T-helper 1 cell treated with Interleukin-12 subunit alpha and Interleukin-12 subunit beta and Interleukin-4 antibody, amounts not matched to agents 30 μg/mL and 1 μg/mL, for 36 hours (primary cell): ENCODE measurements around the gene LIPJ.

Experiments
- H3K27ac Mint-ChIP-seq: one replicate; pipeline ENCODE4 v1.8.0; 2021; ENCODE audit warnings: mild to moderate bottlenecking, mixed read lengths
- H3K27me3 Mint-ChIP-seq: one replicate; pipeline ENCODE4 v1.8.0; 2021; ENCODE audit warnings: low read depth, mixed read lengths
- H3K36me3 Mint-ChIP-seq: one replicate; pipeline ENCODE4 v1.8.0; 2021; ENCODE audit warnings: low read depth, mixed read lengths
- H3K4me1 Mint-ChIP-seq: one replicate; pipeline ENCODE4 v1.8.0; 2021; ENCODE audit warnings: low read depth, mixed read lengths
- H3K4me3 Mint-ChIP-seq: one replicate; pipeline ENCODE4 v1.8.0; 2021; ENCODE audit warnings: mild to moderate bottlenecking, moderate library complexity, mixed read lengths
- H3K9me3 Mint-ChIP-seq: one replicate; pipeline ENCODE4 v1.8.0; 2021; ENCODE audit warnings: mixed read lengths

The LIPJ gene

GRCh38 chr10:88620441-88620840, 33.9 kb downstream of the LIPJ start:
- Mint-ChIP-seq H3K27me3 (peaks cover 9% of the 10 kb centered on the region), H3K36me3 (no peaks in the 10 kb centered on the region), H3K27ac (no peak overlapping the region), H3K4me3 (no peak overlapping the region), H3K4me1 (no peaks in the 10 kb centered on the region), H3K9me3 (no peaks in the 10 kb centered on the region)

DNA sequence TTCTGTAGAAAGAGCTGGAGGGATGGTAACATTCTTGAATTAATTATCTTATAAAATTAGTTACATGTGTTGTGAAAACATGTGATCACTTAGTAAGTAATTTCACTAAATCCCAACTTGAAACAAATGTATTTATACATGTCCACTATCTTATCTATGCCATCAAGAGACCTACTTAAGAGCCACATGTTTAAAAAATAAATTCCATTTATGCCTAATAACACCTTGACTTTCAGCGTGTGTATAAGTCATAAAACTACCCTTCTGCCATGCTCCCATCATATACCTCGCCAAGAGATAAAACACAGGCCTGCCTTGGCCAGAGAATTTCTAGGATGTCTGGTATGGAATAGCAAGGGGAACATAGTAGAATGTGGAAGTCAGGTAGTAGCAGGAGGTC, 37.3 kb downstream of the LIPJ start:
- no peaks in the 10 kb centered on the region for H3K9me3 Mint-ChIP-seq
- H3K4me3 Mint-ChIP-seq: no peak overlapping the region
- no peaks in the 10 kb centered on the region for H3K4me1 Mint-ChIP-seq
- no peaks in the 10 kb centered on the region for H3K36me3 Mint-ChIP-seq
- no peak overlapping the region for H3K27ac Mint-ChIP-seq
- H3K27me3 Mint-ChIP-seq: peaks cover 18% of the 10 kb centered on the region

- Mint-ChIP-seq H3K27ac (no peak overlapping the region), H3K4me1 (no peaks in the 10 kb centered on the region), H3K36me3 (no peaks in the 10 kb centered on the region), H3K27me3 (peaks cover 17% of the 10 kb centered on the region), H3K9me3 (no peaks in the 10 kb centered on the region), H3K4me3 (no peak overlapping the region)
Measured at GRCh38 chr10:88624840-88625239, 38.3 kb downstream of the LIPJ start.

GRCh38 chr10:88640186-88640585, 53.6 kb downstream of the LIPJ start:
- H3K27ac Mint-ChIP-seq: no peak overlapping the region
- no peak overlapping the region for H3K4me3 Mint-ChIP-seq
- H3K27me3 Mint-ChIP-seq: peaks cover 28% of the 10 kb centered on the region
- no peaks in the 10 kb centered on the region for H3K9me3 Mint-ChIP-seq
- H3K36me3 Mint-ChIP-seq: no peaks in the 10 kb centered on the region
- H3K4me1 Mint-ChIP-seq: no peaks in the 10 kb centered on the region

- no peak overlapping the region for H3K27ac Mint-ChIP-seq
- H3K4me3 Mint-ChIP-seq: no peak overlapping the region
- H3K36me3 Mint-ChIP-seq: no peaks in the 10 kb centered on the region
- H3K27me3 Mint-ChIP-seq: peaks cover 23% of the 10 kb centered on the region
- H3K4me1 Mint-ChIP-seq: no peaks in the 10 kb centered on the region
- H3K9me3 Mint-ChIP-seq: no peaks in the 10 kb centered on the region
Measured at GRCh38 chr10:88642209-88642608, 55.6 kb downstream of the LIPJ start.

DNA sequence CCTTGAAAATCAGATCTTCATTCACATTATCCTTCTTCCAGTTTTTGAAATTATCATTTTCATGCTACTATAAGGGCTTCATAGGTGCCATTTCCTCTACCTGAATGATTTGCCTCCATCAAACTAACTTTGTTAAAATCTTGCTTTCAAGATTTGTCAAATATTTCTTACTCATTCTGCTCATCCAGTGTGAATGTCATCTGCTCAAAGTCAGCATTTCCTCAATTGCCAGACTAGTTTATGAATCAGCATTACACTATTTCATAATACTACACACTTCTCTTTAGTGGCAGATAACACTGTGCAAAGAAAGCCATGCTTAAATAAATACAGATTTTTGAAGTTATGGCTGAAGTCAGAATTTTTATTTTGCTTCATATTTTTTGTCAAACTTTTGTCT, 56.4 kb downstream of the LIPJ start:
- Mint-ChIP-seq H3K4me3 (no peak overlapping the region), H3K4me1 (no peaks in the 10 kb centered on the region), H3K27ac (no peak overlapping the region), H3K36me3 (no peaks in the 10 kb centered on the region), H3K9me3 (no peaks in the 10 kb centered on the region), H3K27me3 (peaks cover 24% of the 10 kb centered on the region)

GRCh38 chr10:88647061-88647615, 60.6 kb downstream of the LIPJ start:
- Mint-ChIP-seq H3K4me3 (no peak overlapping the region), H3K27ac (no peak overlapping the region), H3K36me3 (no peaks in the 10 kb centered on the region), H3K27me3 (peaks cover 35% of the 10 kb centered on the region), H3K9me3 (no peaks in the 10 kb centered on the region), H3K4me1 (no peaks in the 10 kb centered on the region)

GRCh38 chr10:88651101-88651551, 64.6 kb downstream of the LIPJ start:
- no peak overlapping the region for H3K4me3 Mint-ChIP-seq
- H3K27me3 Mint-ChIP-seq: peaks cover 35% of the 10 kb centered on the region
- no peaks in the 10 kb centered on the region for H3K4me1 Mint-ChIP-seq
- H3K27ac Mint-ChIP-seq: no peak overlapping the region
- no peaks in the 10 kb centered on the region for H3K36me3 Mint-ChIP-seq
- H3K9me3 Mint-ChIP-seq: no peaks in the 10 kb centered on the region

GRCh38 chr10:88652616-88653015, 66.1 kb downstream of the LIPJ start:
- Mint-ChIP-seq H3K9me3 (no peaks in the 10 kb centered on the region), H3K36me3 (no peaks in the 10 kb centered on the region), H3K27ac (no peak overlapping the region), H3K27me3 (peaks cover 31% of the 10 kb centered on the region), H3K4me3 (no peak overlapping the region), H3K4me1 (no peaks in the 10 kb centered on the region)
